GM12865 (cell line): ENCODE data around the gene CD81.

Source experiments
- DNase-seq: peaks from one replicate; pipeline ENCODE4 v3.0.0; 2010; ENCODE audit warnings: low read depth
- H3K4me3 ChIP-seq: 2 replicates; pipeline ENCODE4 v1.5.1; 2011; ENCODE audit warnings: mild to moderate bottlenecking, low read depth, low read length, control low read depth
- CTCF ChIP-seq: IDR thresholded peaks from 2 replicates; pipeline ENCODE4 v1.5.1; 2011; ENCODE audit warnings: low read length, control low read depth, low read depth, inconsistent platforms; ENCODE audit not compliant: insufficient read depth; ENCODE audit errors: missing control alignments

Gene CD81

DNA sequence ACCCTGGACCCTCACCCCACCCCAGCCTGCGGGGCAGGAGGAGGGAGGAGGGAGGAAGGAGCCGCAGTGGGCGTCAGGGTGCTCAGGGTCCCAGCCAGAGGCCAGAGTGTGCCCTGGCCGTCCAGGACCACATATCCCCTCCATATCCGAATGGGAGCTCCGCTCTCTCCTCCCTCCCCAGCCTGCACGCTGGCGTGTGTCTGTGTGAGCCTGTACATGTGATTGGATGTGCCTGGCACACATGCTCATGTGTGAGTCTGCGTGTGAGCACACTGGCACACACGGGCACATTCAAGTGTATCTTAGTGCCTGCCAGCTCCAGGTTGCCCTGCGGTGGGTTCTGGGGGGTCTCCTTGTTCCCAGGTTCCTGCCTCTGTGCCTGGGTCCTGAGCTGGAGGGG is 31.6 kb downstream of the CD81 start:
- H3K4me3 ChIP-seq: no peak overlapping the region
- no peak for DNase-seq
- TF ChIP-seq CTCF: no peak

DNA sequence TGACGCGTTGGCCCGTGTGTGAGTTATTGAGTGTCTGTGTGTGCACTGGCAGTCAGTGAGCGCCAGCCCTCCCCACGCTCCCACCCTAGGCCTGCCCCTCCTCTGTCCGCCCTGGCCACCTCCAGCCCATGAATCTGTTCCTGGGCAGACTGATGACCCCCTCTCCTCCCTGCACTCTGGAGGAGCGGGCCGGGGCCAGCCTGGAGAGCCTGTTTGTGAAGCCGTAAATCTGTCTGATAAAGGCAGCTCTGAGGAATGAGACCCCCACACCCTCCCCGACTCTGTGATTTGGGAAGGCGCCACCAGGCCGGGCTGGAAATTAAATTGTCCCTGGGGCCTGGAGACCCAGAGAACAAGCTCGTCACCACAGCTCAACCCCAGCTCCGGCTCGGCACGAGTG is 32.0 kb downstream of the CD81 start:
- TF ChIP-seq CTCF: no peak
- H3K4me3 ChIP-seq: no peak overlapping the region
- DNase-seq: no peak

DNA sequence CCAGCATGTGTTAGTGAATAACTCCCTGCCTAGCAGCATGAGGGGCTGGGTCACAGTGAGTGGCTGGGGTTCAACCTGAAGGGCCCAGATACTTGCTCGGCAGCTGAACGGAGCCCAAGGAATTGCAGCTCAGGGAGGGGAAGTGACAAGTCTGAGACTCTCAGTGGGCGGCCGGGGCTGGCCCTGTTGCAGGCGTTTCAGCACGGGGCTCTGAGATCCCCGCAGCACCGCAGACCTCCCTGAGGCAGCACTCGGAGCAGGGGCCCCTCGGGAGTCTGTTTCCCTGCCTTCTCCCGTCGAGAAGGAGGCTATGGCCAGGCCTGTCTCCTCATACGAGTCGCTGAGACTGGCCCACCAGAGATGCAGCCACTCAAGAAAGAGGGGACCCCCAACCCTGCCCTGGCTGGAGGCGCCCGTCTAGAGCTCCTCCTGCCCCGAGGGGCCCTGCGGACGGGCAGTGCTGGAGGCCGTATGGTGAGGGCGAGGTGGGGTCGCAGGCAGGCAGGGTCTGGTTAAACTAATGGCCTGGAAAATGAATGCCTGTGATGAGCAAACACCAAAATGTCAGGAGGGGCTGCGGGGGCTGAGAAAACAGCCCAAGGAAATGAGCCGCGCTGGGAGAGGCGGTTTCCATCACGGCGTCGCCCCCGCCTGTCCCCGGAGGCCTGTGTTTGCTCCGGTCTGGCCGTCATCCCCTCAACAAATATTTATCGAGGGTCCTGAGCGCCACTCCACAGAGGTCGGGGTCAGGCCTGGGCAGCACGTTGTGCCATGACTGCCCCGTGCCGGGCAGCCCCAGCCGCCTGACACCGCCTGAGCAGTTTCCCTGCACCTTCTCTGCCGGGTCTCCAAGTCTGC is 32.7 kb downstream of the CD81 start:
- TF ChIP-seq CTCF: no peak
- DNase-seq: no peak
- no peak overlapping the region for H3K4me3 ChIP-seq

DNA sequence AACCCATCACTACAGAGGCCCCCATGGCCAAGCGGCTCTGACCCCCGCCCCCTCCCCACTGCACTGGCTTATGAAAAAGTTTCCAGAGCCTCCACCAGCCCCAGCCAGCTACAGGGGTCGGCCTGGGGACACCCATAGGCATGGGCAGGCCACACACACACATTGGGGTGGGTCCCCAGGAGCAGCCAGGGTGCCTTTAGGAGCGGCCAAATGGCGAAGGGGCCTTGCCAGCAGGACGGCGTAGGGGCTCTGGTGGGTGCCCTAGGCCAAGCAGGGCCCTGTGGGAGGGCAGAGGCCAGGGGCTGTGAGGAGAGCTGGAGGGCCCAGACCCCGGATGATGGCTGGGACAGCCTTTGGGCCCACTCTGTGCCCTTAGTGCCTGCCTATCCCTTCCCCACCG is 33.5 kb downstream of the CD81 start:
- TF ChIP-seq CTCF: no peak
- DNase-seq: no peak
- H3K4me3 ChIP-seq: no peak overlapping the region

- no peak for DNase-seq
These were observed 34.6 kb downstream of the CD81 start for GRCh38 chr11:2411446-2412305.

DNA sequence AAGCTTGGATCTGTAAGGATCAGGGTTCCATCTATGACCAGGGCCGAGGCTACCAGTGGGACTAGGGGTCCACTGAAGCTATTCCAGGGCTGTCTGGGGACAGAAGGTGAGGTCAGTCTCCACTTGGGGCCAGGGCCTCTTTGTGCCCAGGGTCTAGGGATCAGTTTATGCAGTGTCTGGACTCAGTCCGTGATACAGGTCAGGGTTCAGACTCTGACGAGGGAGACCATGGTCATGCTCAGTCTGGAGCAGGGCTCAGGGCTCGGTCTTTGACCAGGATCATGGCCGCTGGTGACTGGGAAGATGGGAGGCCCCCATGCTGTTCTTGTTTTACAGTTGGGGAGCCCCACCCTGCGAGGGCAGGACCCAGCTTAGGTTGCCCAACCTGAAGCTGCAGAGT is 35.2 kb downstream of the CD81 start:
- TF ChIP-seq CTCF: no peak
- DNase-seq: no peak
- H3K4me3 ChIP-seq: no peak overlapping the region

More at GRCh38 chr11:2411446-2412305, 34.6 kb downstream of the CD81 start:
- H3K4me3 ChIP-seq: no peak overlapping the region
- no peak for TF ChIP-seq CTCF
